ENCODE measurements around the gene SUSD6. TPM values are rescaled to one million over a fixed set of nuclear protein-coding genes. Genes with fewer than 3 reads are reported as not detected.

SUSD6 gene
- total RNA-seq, 1 donor from 2014 or later, result 31.2 TPM

GRCh38 chr14:69755296-69755695 is 143.9 kb downstream of the SUSD6 start:
- no peaks in the 10 kb centered on the region for H3K9me3 Mint-ChIP-seq (ENCODE audit: unreplicated experiment)
- H3K4me3 Mint-ChIP-seq (ENCODE audit: unreplicated experiment), result no peak overlapping the region
- H3K36me3 Mint-ChIP-seq (ENCODE audit: unreplicated experiment), result no peaks in the 10 kb centered on the region
- no peaks in the 10 kb centered on the region for H3K4me1 Mint-ChIP-seq (ENCODE audit: unreplicated experiment)
- no peak overlapping the region for H3K27ac Mint-ChIP-seq (ENCODE audit: unreplicated experiment)
- TF ChIP-seq CTCF (IDR thresholded peaks at IDR 0.05), result no peak
- DNase-seq (ENCODE audit: extremely low spot score, unreplicated experiment), result no peak
- H3K27me3 Mint-ChIP-seq (ENCODE audit: unreplicated experiment), result peaks cover 6% of the 10 kb centered on the region

- Mint-ChIP-seq H3K9me3 (ENCODE audit: unreplicated experiment) (no peaks in the 10 kb centered on the region), H3K36me3 (ENCODE audit: unreplicated experiment) (no peaks in the 10 kb centered on the region), H3K4me1 (ENCODE audit: unreplicated experiment) (no peaks in the 10 kb centered on the region), H3K27ac (ENCODE audit: unreplicated experiment) (no peak overlapping the region), H3K27me3 (ENCODE audit: unreplicated experiment) (peaks cover 6% of the 10 kb centered on the region), H3K4me3 (ENCODE audit: unreplicated experiment) (no peak overlapping the region)
- DNase-seq (ENCODE audit: extremely low spot score, unreplicated experiment), result no peak
- no peak for TF ChIP-seq CTCF (IDR thresholded peaks at IDR 0.05)
These were observed 144.4 kb downstream of the SUSD6 start for GRCh38 chr14:69755784-69756183.

- no peaks in the 10 kb centered on the region for H3K9me3 Mint-ChIP-seq (ENCODE audit: unreplicated experiment)
- H3K36me3 Mint-ChIP-seq (ENCODE audit: unreplicated experiment), result no peaks in the 10 kb centered on the region
- no peak overlapping the region for H3K4me3 Mint-ChIP-seq (ENCODE audit: unreplicated experiment)
- peaks cover 6% of the 10 kb centered on the region for H3K27me3 Mint-ChIP-seq (ENCODE audit: unreplicated experiment)
- H3K4me1 Mint-ChIP-seq (ENCODE audit: unreplicated experiment), result no peaks in the 10 kb centered on the region
- no peak for DNase-seq (ENCODE audit: extremely low spot score, unreplicated experiment)
- TF ChIP-seq CTCF (IDR thresholded peaks at IDR 0.05), result no peak
- H3K27ac Mint-ChIP-seq (ENCODE audit: unreplicated experiment), result no peak overlapping the region
These were observed 144.9 kb downstream of the SUSD6 start for GRCh38 chr14:69756298-69756697.

GRCh38 chr14:69760810-69761209 is 149.4 kb downstream of the SUSD6 start:
- H3K9me3 Mint-ChIP-seq (ENCODE audit: unreplicated experiment), result no peaks in the 10 kb centered on the region
- H3K27ac Mint-ChIP-seq (ENCODE audit: unreplicated experiment), result no peak overlapping the region
- no peak for TF ChIP-seq CTCF (IDR thresholded peaks at IDR 0.05)
- no peaks in the 10 kb centered on the region for H3K36me3 Mint-ChIP-seq (ENCODE audit: unreplicated experiment)
- H3K27me3 Mint-ChIP-seq (ENCODE audit: unreplicated experiment), result no peaks in the 10 kb centered on the region
- peaks cover 1% of the 10 kb centered on the region for H3K4me1 Mint-ChIP-seq (ENCODE audit: unreplicated experiment)
- H3K4me3 Mint-ChIP-seq (ENCODE audit: unreplicated experiment), result no peak overlapping the region
- DNase-seq (ENCODE audit: extremely low spot score, unreplicated experiment), result no peak

- Mint-ChIP-seq H3K4me1 (ENCODE audit: unreplicated experiment) (peaks cover 23% of the 10 kb centered on the region), H3K4me3 (ENCODE audit: unreplicated experiment) (no peak overlapping the region), H3K27me3 (ENCODE audit: unreplicated experiment) (no peaks in the 10 kb centered on the region), H3K9me3 (ENCODE audit: unreplicated experiment) (no peaks in the 10 kb centered on the region), H3K36me3 (ENCODE audit: unreplicated experiment) (peaks cover 16% of the 10 kb centered on the region), H3K27ac (ENCODE audit: unreplicated experiment) (no peak overlapping the region)
- no peak for TF ChIP-seq CTCF (IDR thresholded peaks at IDR 0.05)
- peak; percentile 42 for DNase-seq (ENCODE audit: extremely low spot score, unreplicated experiment)
These were observed 152.5 kb downstream of the SUSD6 start for GRCh38 chr14:69763761-69764510.

Other genes starting within 250 kb of the SUSD6 start
- 193 and 211 TPM in 2 replicates for gene ERH, start 213.3 kb upstream of the SUSD6 start, total RNA-seq
- 72.8 and 76.9 TPM in 2 replicates for gene SLC39A9, start 212.9 kb upstream of the SUSD6 start, total RNA-seq
- 0.08 and 0.10 TPM in 2 replicates for gene PLEKHD1, start 126.9 kb upstream of the SUSD6 start, total RNA-seq
- gene CCDC177, start 36.7 kb upstream of the SUSD6 start, total RNA-seq, result not detected in 2 replicates
- gene SRSF5, start 155.5 kb downstream of the SUSD6 start, total RNA-seq, result 245 and 279 TPM in 2 replicates
- not detected in 2 replicates for gene SLC10A1, start 185.6 kb downstream of the SUSD6 start, total RNA-seq

Data from osteocyte (in vitro differentiated cells).